Loucy (cell line): ENCODE data around the gene CTIF.

Experiments used
- H2AFZ ChIP-seq: fragments of 200-600 bp; sonication (generic); 2 replicates; pipeline ENCODE4 v1.6.0; 2016; ENCODE audit warnings: antibody characterized with exemption, mild to moderate bottlenecking, low read length, moderate library complexity
- H3F3A ChIP-seq: fragments of 200-600 bp; 2 replicates; pipeline ENCODE4 v1.6.0; 2016; ENCODE audit warnings: antibody characterized with exemption, low read depth, mild to moderate bottlenecking
- H3K27me3 ChIP-seq: fragments of 200-600 bp; sonication (generic); 2 replicates; pipeline ENCODE4 v1.6.1; 2014; ENCODE audit warnings: low read length, mild to moderate bottlenecking; ENCODE audit not compliant: insufficient read depth, poor library complexity, severe bottlenecking
- H3K36me3 ChIP-seq: fragments of 200-600 bp; sonication (generic); 2 replicates; pipeline ENCODE4 v1.6.1; 2016; ENCODE audit warnings: low read length; ENCODE audit not compliant: insufficient read depth
- H3K4me1 ChIP-seq: fragments of 200-600 bp; sonication (generic); 2 replicates; pipeline ENCODE4 v1.5.1; 2014; ENCODE audit warnings: low read length, mild to moderate bottlenecking; ENCODE audit not compliant: insufficient read depth, poor library complexity, severe bottlenecking
- H3K4me2 ChIP-seq: fragments of 200-600 bp; sonication (generic); 2 replicates; pipeline ENCODE4 v1.6.0; 2014; ENCODE audit warnings: antibody characterized with exemption, low read length, low read depth, mild to moderate bottlenecking; ENCODE audit not compliant: poor library complexity, severe bottlenecking
- H3K4me3 ChIP-seq: fragments of 200-600 bp; sonication (generic); 2 replicates; pipeline ENCODE4 v1.5.1; 2014; ENCODE audit warnings: low read length, mild to moderate bottlenecking, mixed read lengths; ENCODE audit not compliant: poor library complexity, severe bottlenecking
- H3K79me2 ChIP-seq: fragments of 200-600 bp; sonication (generic); 2 replicates; pipeline ENCODE4 v1.6.1; 2014; ENCODE audit warnings: low read length; ENCODE audit not compliant: insufficient read depth
- H3K9ac ChIP-seq: fragments of 200-600 bp; sonication (generic); 2 replicates; pipeline ENCODE4 v1.6.0; 2014; ENCODE audit warnings: mild to moderate bottlenecking, low read depth, low read length, moderate library complexity; ENCODE audit not compliant: poor library complexity, severe bottlenecking
- H3K9me2 ChIP-seq: fragments of 200-600 bp; sonication (generic); replicated peaks from 2 replicates; pipeline ENCODE4 v1.6.1; 2016; ENCODE audit warnings: low read depth, low read length, mixed read lengths
- H3K9me3 ChIP-seq: fragments of 200-600 bp; sonication (generic); 2 replicates; pipeline ENCODE4 v1.6.1; 2014; ENCODE audit warnings: mild to moderate bottlenecking, antibody characterized with exemption, low read length, low read depth; ENCODE audit not compliant: insufficient read depth
- H4K20me1 ChIP-seq: fragments of 200-600 bp; sonication (generic); 2 replicates; pipeline ENCODE4 v1.6.0; 2014; ENCODE audit warnings: antibody characterized with exemption, low read length, mild to moderate bottlenecking; ENCODE audit not compliant: insufficient read depth, poor library complexity, severe bottlenecking
- EZH2phosphoT487 ChIP-seq: fragments of 200-600 bp; IDR thresholded peaks from 2 replicates; pipeline ENCODE4 v1.6.1; 2018; ENCODE audit warnings: antibody characterized with exemption, mild to moderate bottlenecking, moderate library complexity, borderline replicate concordance
- TF ChIP-seq, protein P1 (sequence below): fragments of 200-600 bp; sonication (generic); conservative IDR thresholded peaks from 2 replicates; pipeline ENCODE4 v1.5.1; 2014; ENCODE audit warnings: mild to moderate bottlenecking, antibody characterized with exemption, low read length

The CTIF gene

DNA sequence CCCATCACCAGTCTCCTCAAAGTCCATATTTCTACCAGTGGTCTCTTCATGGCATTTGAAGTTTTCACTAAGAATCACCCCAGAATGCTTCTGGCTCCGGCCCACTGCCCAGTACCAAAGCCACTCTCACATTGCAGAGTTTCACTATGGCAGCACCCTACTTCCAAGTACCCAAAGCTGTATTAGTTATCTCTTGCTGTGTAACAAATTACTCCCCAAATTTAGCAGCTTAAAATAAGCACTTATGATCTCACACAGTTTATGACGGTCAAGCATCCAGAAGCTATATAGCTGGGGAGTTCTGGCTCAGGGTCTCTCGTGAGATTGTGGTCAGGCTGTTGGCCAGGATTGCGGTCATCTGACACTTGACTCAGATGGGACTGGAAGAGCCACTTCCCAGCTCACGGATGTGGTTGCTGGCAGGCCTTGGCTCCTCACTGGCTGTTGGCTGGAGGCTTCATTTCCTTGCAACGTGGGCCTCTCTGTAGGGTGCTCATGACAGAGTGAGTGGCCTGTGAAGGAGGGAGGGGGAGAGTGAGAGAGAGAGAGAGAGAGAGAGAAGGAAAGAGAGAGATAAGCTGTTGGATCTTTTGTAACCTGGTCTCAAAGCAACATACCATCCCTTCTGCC is 189.5 kb downstream of the CTIF start:
- Histone ChIP-seq H3K36me3 (no peaks in the 10 kb centered on the region), H3K4me1 (peaks cover 15% of the 10 kb centered on the region), H3K79me2 (no peaks in the 10 kb centered on the region), H3K4me3 (no peak overlapping the region), H4K20me1 (no peaks in the 10 kb centered on the region), H2AFZ (no peak overlapping the region), H3K9me2 (no peaks in the 10 kb centered on the region), H3K9ac (no peak overlapping the region), H3K4me2 (no peak overlapping the region), H3K27me3 (no peaks in the 10 kb centered on the region), H3K9me3 (no peaks in the 10 kb centered on the region), H3F3A (no peaks in the 10 kb centered on the region)
- no peak for TF ChIP-seq EZH2phosphoT487
- TF ChIP-seq, protein P1, sequence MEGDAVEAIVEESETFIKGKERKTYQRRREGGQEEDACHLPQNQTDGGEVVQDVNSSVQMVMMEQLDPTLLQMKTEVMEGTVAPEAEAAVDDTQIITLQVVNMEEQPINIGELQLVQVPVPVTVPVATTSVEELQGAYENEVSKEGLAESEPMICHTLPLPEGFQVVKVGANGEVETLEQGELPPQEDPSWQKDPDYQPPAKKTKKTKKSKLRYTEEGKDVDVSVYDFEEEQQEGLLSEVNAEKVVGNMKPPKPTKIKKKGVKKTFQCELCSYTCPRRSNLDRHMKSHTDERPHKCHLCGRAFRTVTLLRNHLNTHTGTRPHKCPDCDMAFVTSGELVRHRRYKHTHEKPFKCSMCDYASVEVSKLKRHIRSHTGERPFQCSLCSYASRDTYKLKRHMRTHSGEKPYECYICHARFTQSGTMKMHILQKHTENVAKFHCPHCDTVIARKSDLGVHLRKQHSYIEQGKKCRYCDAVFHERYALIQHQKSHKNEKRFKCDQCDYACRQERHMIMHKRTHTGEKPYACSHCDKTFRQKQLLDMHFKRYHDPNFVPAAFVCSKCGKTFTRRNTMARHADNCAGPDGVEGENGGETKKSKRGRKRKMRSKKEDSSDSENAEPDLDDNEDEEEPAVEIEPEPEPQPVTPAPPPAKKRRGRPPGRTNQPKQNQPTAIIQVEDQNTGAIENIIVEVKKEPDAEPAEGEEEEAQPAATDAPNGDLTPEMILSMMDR: no peak

DNA sequence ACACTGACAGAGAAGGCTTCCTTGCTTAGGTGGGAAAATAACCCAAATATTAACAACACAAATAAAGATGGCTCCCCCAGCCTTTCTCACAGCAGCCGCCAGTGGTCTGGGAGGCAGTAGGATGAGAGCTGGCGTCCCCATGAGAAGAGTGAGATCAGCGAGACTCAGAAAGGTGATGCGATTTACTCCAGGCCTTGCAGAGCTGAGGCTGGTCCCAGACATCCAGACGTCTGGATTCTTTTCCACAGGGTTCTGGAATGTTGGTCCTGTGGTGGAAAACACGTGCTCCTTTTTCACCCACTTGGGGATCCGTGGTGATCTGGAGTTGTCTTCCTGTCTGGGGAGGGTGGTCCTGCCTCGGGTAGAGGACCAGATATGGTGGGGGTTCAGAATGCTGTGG is 190.6 kb downstream of the CTIF start:
- H2AFZ ChIP-seq: no peak overlapping the region
- no peaks in the 10 kb centered on the region for H3K27me3 ChIP-seq
- TF ChIP-seq EZH2phosphoT487: no peak
- TF ChIP-seq, protein P1: no peak
- H3K4me1 ChIP-seq: peaks cover 20% of the 10 kb centered on the region
- no peak overlapping the region for H3K4me3 ChIP-seq
- H3K9me2 ChIP-seq: no peaks in the 10 kb centered on the region
- no peaks in the 10 kb centered on the region for H3K36me3 ChIP-seq
- no peaks in the 10 kb centered on the region for H3K79me2 ChIP-seq
- H3K4me2 ChIP-seq: no peak overlapping the region
- H3K9ac ChIP-seq: no peak overlapping the region
- no peaks in the 10 kb centered on the region for H4K20me1 ChIP-seq
- no peaks in the 10 kb centered on the region for H3F3A ChIP-seq
- H3K9me3 ChIP-seq: no peaks in the 10 kb centered on the region

DNA sequence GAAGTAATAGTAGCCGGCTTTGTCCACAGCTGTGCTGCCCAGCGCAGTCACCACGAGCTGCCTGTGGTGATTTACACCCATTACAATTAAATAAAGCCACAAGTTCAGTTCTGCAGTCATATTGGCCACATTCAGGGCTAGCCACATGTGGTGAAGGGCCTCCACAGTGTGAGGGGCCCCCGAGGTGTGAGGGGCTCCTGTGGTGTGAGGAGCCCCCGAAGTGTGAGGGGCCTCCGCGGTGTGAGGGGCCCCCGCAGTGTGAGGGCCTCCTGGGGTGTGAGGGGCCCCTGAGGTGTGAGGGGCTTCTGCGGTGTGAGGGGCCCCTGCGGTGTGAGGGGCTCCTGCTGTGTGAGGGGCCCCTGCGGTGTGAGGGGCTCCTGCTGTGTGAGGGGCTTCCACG is 191.2 kb downstream of the CTIF start:
- Histone ChIP-seq H4K20me1 (no peaks in the 10 kb centered on the region), H3K4me2 (no peak overlapping the region), H3K36me3 (no peaks in the 10 kb centered on the region), H3K9ac (no peak overlapping the region), H2AFZ (no peak overlapping the region), H3K4me3 (no peak overlapping the region), H3K27me3 (no peaks in the 10 kb centered on the region), H3F3A (no peaks in the 10 kb centered on the region), H3K9me3 (no peaks in the 10 kb centered on the region), H3K79me2 (no peaks in the 10 kb centered on the region), H3K9me2 (no peaks in the 10 kb centered on the region), H3K4me1 (peaks cover 20% of the 10 kb centered on the region)
- TF ChIP-seq, protein P1: no peak
- no peak for TF ChIP-seq EZH2phosphoT487
